HEK293 (cell line): ENCODE results near the gene MARCHF5.

Experiments used
- GLI4 ChIP-seq: fragments of 450-650 bp; formaldehyde crosslinking; IDR thresholded peaks from 2 replicates; pipeline ENCODE4 v1.5.1; 2016; ENCODE audit warnings: missing biosample characterization, missing genetic modification characterization
- GLIS1 ChIP-seq: fragments of 450-650 bp; formaldehyde crosslinking; IDR thresholded peaks from 2 replicates; pipeline ENCODE4 v1.5.1; 2016; ENCODE audit warnings: missing biosample characterization, missing genetic modification characterization
- KLF1 ChIP-seq: fragments of 450-650 bp; formaldehyde crosslinking; IDR thresholded peaks from 2 replicates; pipeline ENCODE4 v1.5.1; 2016; ENCODE audit warnings: missing biosample characterization, missing genetic modification characterization
- REST ChIP-seq: fragments of 450-650 bp; formaldehyde crosslinking; IDR thresholded peaks from 2 replicates; pipeline ENCODE4 v1.5.1; 2016; ENCODE audit warnings: missing biosample characterization, missing genetic modification characterization
- SP7 ChIP-seq: fragments of 450-650 bp; formaldehyde crosslinking; IDR thresholded peaks from 2 replicates; pipeline ENCODE4 v1.5.1; 2016; ENCODE audit warnings: missing biosample characterization, missing genetic modification characterization
- ZNF114 ChIP-seq: fragments of 450-650 bp; formaldehyde crosslinking; IDR thresholded peaks from 2 replicates; pipeline ENCODE4 v1.5.0; 2017; ENCODE audit warnings: missing biosample characterization, missing genetic modification characterization
- ZNF157 ChIP-seq: fragments of 450-650 bp; formaldehyde crosslinking; IDR thresholded peaks from 2 replicates; pipeline ENCODE4 v1.5.1; 2016; ENCODE audit warnings: missing biosample characterization, missing genetic modification characterization
- ZNF16 ChIP-seq: fragments of 450-650 bp; formaldehyde crosslinking; IDR thresholded peaks from 2 replicates; pipeline ENCODE4 v1.5.1; 2016; ENCODE audit warnings: low read depth, missing biosample characterization, missing genetic modification characterization
- ZNF184 ChIP-seq: fragments of 450-650 bp; IDR thresholded peaks from 2 replicates; pipeline ENCODE4 v1.5.1; 2018; ENCODE audit warnings: missing biosample characterization, mild to moderate bottlenecking, missing genetic modification characterization
- ZNF2 ChIP-seq: fragments of 450-650 bp; formaldehyde crosslinking; IDR thresholded peaks from 2 replicates; pipeline ENCODE4 v1.5.1; 2016; ENCODE audit warnings: missing biosample characterization, missing genetic modification characterization
- ZNF26 ChIP-seq: fragments of 450-650 bp; formaldehyde crosslinking; IDR thresholded peaks from 2 replicates; pipeline ENCODE4 v1.5.1; 2016; ENCODE audit warnings: missing biosample characterization, missing genetic modification characterization
- ZNF266 ChIP-seq: fragments of 450-650 bp; formaldehyde crosslinking; IDR thresholded peaks from 2 replicates; pipeline ENCODE4 v1.5.1; 2016; ENCODE audit warnings: missing biosample characterization, missing genetic modification characterization, low read depth
- ZNF302 ChIP-seq: fragments of 450-650 bp; formaldehyde crosslinking; IDR thresholded peaks from 2 replicates; pipeline ENCODE4 v1.5.1; 2016; ENCODE audit warnings: missing biosample characterization, missing genetic modification characterization, low read depth
- ZNF350 ChIP-seq: fragments of 450-650 bp; formaldehyde crosslinking; IDR thresholded peaks from 2 replicates; pipeline ENCODE4 v1.5.0; 2017; ENCODE audit warnings: missing biosample characterization, mild to moderate bottlenecking, missing genetic modification characterization
- ZNF362 ChIP-seq: fragments of 450-650 bp; formaldehyde crosslinking; IDR thresholded peaks from 2 replicates; pipeline ENCODE4 v1.5.1; 2016; ENCODE audit warnings: missing biosample characterization, missing genetic modification characterization
- ZNF416 ChIP-seq: fragments of 450-650 bp; formaldehyde crosslinking; IDR thresholded peaks from 2 replicates; pipeline ENCODE4 v1.5.1; 2016; ENCODE audit warnings: missing biosample characterization, missing genetic modification characterization
- ZNF423 ChIP-seq: fragments of 450-650 bp; formaldehyde crosslinking; IDR thresholded peaks from 2 replicates; pipeline ENCODE4 v1.5.1; 2016; ENCODE audit warnings: missing biosample characterization, missing genetic modification characterization
- ZNF449 ChIP-seq: fragments of 450-650 bp; formaldehyde crosslinking; IDR thresholded peaks from 2 replicates; pipeline ENCODE4 v1.5.1; 2017; ENCODE audit warnings: missing biosample characterization, mild to moderate bottlenecking, missing genetic modification characterization, moderate library complexity
- ZNF529 ChIP-seq: fragments of 450-650 bp; formaldehyde crosslinking; IDR thresholded peaks from 2 replicates; pipeline ENCODE4 v1.5.1; 2017; ENCODE audit warnings: missing genetic modification characterization, missing biosample characterization; ENCODE audit not compliant: insufficient replicate concordance
- ZNF530 ChIP-seq: fragments of 450-650 bp; formaldehyde crosslinking; IDR thresholded peaks from 2 replicates; pipeline ENCODE4 v1.5.1; 2016; ENCODE audit warnings: low read depth, missing biosample characterization, missing genetic modification characterization
- ZNF544 ChIP-seq: fragments of 450-650 bp; formaldehyde crosslinking; IDR thresholded peaks from 2 replicates; pipeline ENCODE4 v1.5.0; 2017; ENCODE audit warnings: missing biosample characterization, missing genetic modification characterization
- ZNF549 ChIP-seq: fragments of 450-650 bp; IDR thresholded peaks from 2 replicates; pipeline ENCODE4 v1.5.1; 2018; ENCODE audit warnings: missing biosample characterization, missing genetic modification characterization, mild to moderate bottlenecking, inconsistent platforms, moderate library complexity
- ZNF558 ChIP-seq: fragments of 450-650 bp; formaldehyde crosslinking; IDR thresholded peaks from 2 replicates; pipeline ENCODE4 v1.5.1; 2016; ENCODE audit warnings: missing biosample characterization, missing genetic modification characterization
- ZNF610 ChIP-seq: fragments of 450-650 bp; formaldehyde crosslinking; IDR thresholded peaks from 2 replicates; pipeline ENCODE4 v1.5.1; 2016; ENCODE audit warnings: missing biosample characterization, missing genetic modification characterization, borderline replicate concordance
- ZNF639 ChIP-seq: fragments of 450-650 bp; formaldehyde crosslinking; IDR thresholded peaks from 2 replicates; pipeline ENCODE4 v1.5.1; 2016; ENCODE audit warnings: missing biosample characterization, missing genetic modification characterization
- ZNF645 ChIP-seq: fragments of 450-650 bp; formaldehyde crosslinking; IDR thresholded peaks from 2 replicates; pipeline ENCODE4; 2016; ENCODE audit warnings: missing biosample characterization, missing genetic modification characterization
- ZNF830 ChIP-seq: fragments of 450-650 bp; IDR thresholded peaks from 2 replicates; pipeline ENCODE4 v1.5.0; 2018; ENCODE audit warnings: missing biosample characterization, missing genetic modification characterization, low read depth, mild to moderate bottlenecking, moderate library complexity
- ZSCAN4 ChIP-seq: fragments of 450-650 bp; formaldehyde crosslinking; IDR thresholded peaks from 2 replicates; pipeline ENCODE4 v1.5.1; 2017; ENCODE audit warnings: missing biosample characterization, missing genetic modification characterization

Gene MARCHF5

GRCh38 chr10:92290837-92291615 is at the start of gene MARCHF5, which contains the start of gene CPEB3 (continued):
- no peak for TF ChIP-seq ZNF416 (tag by site-specific recombination)
- no peak for TF ChIP-seq ZNF114 (tag by site-specific recombination)
- no peak for TF ChIP-seq ZNF529 (tag by site-specific recombination)
- TF ChIP-seq ZNF645 (tag by site-specific recombination) = no peak
- peak; percentile 43 for TF ChIP-seq ZNF449
- no peak for TF ChIP-seq ZNF26
- TF ChIP-seq ZNF530 (tag by site-specific recombination) = no peak
- peak; percentile 44; the same call in 1 of the 2 replicates for TF ChIP-seq SP7 (tag by site-specific recombination)
- TF ChIP-seq ZNF16 (tag by site-specific recombination) = no peak
- TF ChIP-seq ZNF2 (tag by site-specific recombination) = peak; percentile 88
- TF ChIP-seq REST = peak; percentile 84
- TF ChIP-seq ZNF544 (tag by site-specific recombination) = no peak
- peak; percentile 65; the same call in 1 of the 2 replicates for TF ChIP-seq ZNF362 (tag by site-specific recombination)
- TF ChIP-seq ZNF157 = no peak
- TF ChIP-seq ZNF549 (tag by site-specific recombination) = no peak
- TF ChIP-seq ZNF423 (tag by site-specific recombination) = 0 out of 2 replicates have a peak, but pooled peaks have one; percentile 40
- TF ChIP-seq ZNF639 (tag by site-specific recombination) = 0 out of 2 replicates have a peak, but pooled peaks have one; percentile 25
- no peak; the same call in 1 of the 2 replicates for TF ChIP-seq ZNF610 (tag by site-specific recombination)
- no peak for TF ChIP-seq ZNF350 (tag by site-specific recombination)
- TF ChIP-seq ZNF558 (tag by site-specific recombination) = no peak
- TF ChIP-seq ZSCAN4 (tag by site-specific recombination) = no peak
- 0 out of 2 replicates have a peak, but pooled peaks have one; percentile 37 for TF ChIP-seq GLI4
- TF ChIP-seq ZNF830 = no peak
- TF ChIP-seq ZNF184 (tag by site-specific recombination) = no peak
- TF ChIP-seq ZNF266 (tag by site-specific recombination) = no peak
- no peak for TF ChIP-seq ZNF302
- 0 out of 2 replicates have a peak, but pooled peaks have one; percentile 18 for TF ChIP-seq GLIS1 (tag by site-specific recombination)
- TF ChIP-seq KLF1 = no peak
